ENCODE results near the gene PRKAG1.

Gene PRKAG1

GRCh38 chr12:49058366-49059044, 39.9 kb upstream of the PRKAG1 start:
- TF ChIP-seq CTCF (IDR thresholded peaks at IDR 0.05), result no peak

- TF ChIP-seq CTCF (IDR thresholded peaks at IDR 0.05), result no peak
These were observed 39.3 kb upstream of the PRKAG1 start for GRCh38 chr12:49057888-49058287.

GRCh38 chr12:49055978-49056754, 37.6 kb upstream of the PRKAG1 start:
- no peak for TF ChIP-seq CTCF (IDR thresholded peaks at IDR 0.05)

GRCh38 chr12:49055092-49055491, 36.5 kb upstream of the PRKAG1 start:
- no peak for TF ChIP-seq CTCF (IDR thresholded peaks at IDR 0.05)

- no peak for TF ChIP-seq CTCF (IDR thresholded peaks at IDR 0.05)
These were observed 35.9 kb upstream of the PRKAG1 start for GRCh38 chr12:49054524-49054923.

GRCh38 chr12:49054096-49054495, 35.5 kb upstream of the PRKAG1 start:
- no peak for TF ChIP-seq CTCF (IDR thresholded peaks at IDR 0.05)

GRCh38 chr12:49052451-49053208, 34.1 kb upstream of the PRKAG1 start:
- TF ChIP-seq CTCF (IDR thresholded peaks at IDR 0.05), result no peak

Data from LNCAP (cell line).